ENCODE data around the gene DKKL1. TPM values are rescaled to one million over a fixed set of nuclear protein-coding genes. Genes with fewer than 3 reads are reported as not detected.
A peak's percentile ranks its signal among the peaks of the same experiment; 100 is the strongest.

The DKKL1 gene
- total and polyA plus RNA-seq, 7 donors, result 0.17 to 3.6 (median 1.9) TPM; not detected in 3

GRCh38 chr19:49422407-49423070 lies 58.9 kb downstream of the DKKL1 start:
- no peaks in the 10 kb centered on the region for H3K9me3 ChIP-seq
- no peaks in the 10 kb centered on the region for H3K36me3 ChIP-seq
- peak overlapping the region in 2 of 4 donors; percentile 11 to 16 for H3K4me3 ChIP-seq
- H3K4me1 ChIP-seq, result peaks cover 0 to 29% (median 27%) of the 10 kb centered on the region in 4 donors
- H3K27me3 ChIP-seq, result peaks cover 66 to 100% (median 98%) of the 10 kb centered on the region in 3 donors
- 3 to 4% methylated on average over 58 of the region's 58 CpGs for WGBS, 2 donors
- TF ChIP-seq POLR2AphosphoS5 (IDR thresholded peaks at IDR 0.05) (no peak), POLR2A (IDR thresholded peaks at IDR 0.05) (no peak), CTCF (IDR thresholded peaks at IDR 0.05) (peak in 1 of 4 experiments; percentile 10), EP300 (IDR thresholded peaks at IDR 0.05) (no peak)
- no peak for DNase-seq
- H3K27ac ChIP-seq, result no peak overlapping the region
- intact Hi-C loops (cut with DNase I), result no loop called here

DNA sequence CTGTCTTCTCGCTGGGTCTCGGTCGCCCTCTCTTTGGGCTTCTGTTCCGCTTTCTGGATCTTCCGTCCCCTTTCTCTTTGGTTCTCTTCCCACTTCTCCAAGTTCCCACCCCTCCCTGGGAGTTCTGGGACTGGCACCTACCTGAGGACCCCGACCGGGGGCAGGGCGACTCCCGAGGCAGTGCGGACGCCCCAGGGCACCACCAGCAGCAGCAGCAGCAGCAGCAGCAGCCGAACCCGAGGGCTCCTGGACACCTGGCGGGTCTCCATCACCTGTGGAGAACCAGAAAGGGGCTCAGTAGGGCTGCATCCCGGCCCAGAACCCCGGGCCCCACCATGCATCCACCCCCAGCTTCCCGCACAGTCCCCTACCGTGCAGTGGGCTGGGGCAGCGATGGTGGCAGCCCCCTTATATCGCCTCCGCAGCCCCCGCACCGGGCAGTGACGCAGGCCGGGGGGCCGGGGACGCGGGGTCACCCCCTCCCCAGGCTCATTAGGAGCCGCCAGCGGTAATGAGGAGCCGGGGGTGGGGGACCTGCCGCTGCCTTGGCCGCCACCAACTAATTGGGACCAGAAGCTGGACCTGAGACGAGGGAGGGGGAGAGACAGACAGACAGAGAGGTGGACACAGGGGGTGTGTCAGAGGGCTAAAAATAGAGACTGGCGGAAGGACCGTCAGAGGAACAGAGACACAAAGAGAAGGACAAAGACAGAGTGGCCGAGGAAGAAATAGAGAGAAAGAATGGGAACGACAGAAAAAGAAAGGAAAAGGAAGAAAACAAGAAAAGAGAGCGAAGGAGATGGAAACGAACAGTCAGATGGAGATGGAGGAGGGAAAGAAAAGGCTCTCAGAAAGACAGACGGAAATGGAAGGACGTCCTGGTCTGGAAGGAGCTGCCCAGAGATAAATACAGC lies 59.7 kb downstream of the DKKL1 start, which contains the start of gene PTH2:
Gene PTH2, minus strand, starts transcription at position 371 of the 914 bp plus-strand sequence. Its CDS starts 102 bp downstream, at position 269.
- 9 to 12% methylated on average over 42 of the region's 42 CpGs for WGBS, 2 donors
- H3K4me3 ChIP-seq, result peak within 1 kb of the TSS in 2 of 4 donors; percentile 11 to 16
- intact Hi-C loops (cut with DNase I), result no loop called here
- peaks cover 0 to 35% (median 34%) of the 10 kb centered on the region in 4 donors for H3K4me1 ChIP-seq
- H3K27me3 ChIP-seq, result peaks cover 74 to 100% (median 98%) of the 10 kb centered on the region in 3 donors
- H3K27ac ChIP-seq, result no peak within 1 kb of the TSS
- H3K9me3 ChIP-seq, result no peaks in the 10 kb centered on the region
- TF ChIP-seq EP300 (IDR thresholded peaks at IDR 0.05), result no peak
- no peak for TF ChIP-seq POLR2AphosphoS5 (IDR thresholded peaks at IDR 0.05)
- no peak for TF ChIP-seq CTCF (IDR thresholded peaks at IDR 0.05)
- no peak for TF ChIP-seq POLR2A (IDR thresholded peaks at IDR 0.05)
- H3K36me3 ChIP-seq, result no peaks in the 10 kb centered on the region
- DNase-seq, result no peak

DNA sequence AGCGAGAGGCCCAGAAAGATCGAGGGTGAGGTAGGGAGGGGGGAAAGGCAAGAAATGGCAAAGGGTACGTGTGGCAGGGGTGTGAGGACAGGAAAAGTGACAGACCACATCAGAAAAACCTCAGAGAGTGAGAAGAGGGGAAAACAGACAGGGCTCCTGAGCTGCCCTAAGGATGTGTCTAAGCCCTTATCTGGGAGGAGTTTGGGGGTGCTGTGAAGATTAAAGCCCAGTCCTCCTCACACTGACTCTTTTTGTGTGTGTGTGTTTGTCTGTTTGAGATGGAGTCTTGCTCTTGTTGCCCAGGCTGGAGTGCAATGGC lies 60.3 kb downstream of the DKKL1 start:
- no peak for DNase-seq
- 5 to 7% methylated on average over 3 of the region's 3 CpGs for WGBS, 2 donors

More for the DNA sequence above, 60.3 kb downstream of the DKKL1 start:
- Histone ChIP-seq H3K27me3 (peaks cover 76 to 100% (median 98%) of the 10 kb centered on the region in 3 donors), H3K4me1 (peaks cover 0 to 39% (median 38%) of the 10 kb centered on the region in 4 donors), H3K4me3 (no peak overlapping the region), H3K27ac (no peak overlapping the region), H3K36me3 (no peaks in the 10 kb centered on the region), H3K9me3 (no peaks in the 10 kb centered on the region)
- intact Hi-C loops (cut with DNase I), result no loop called here
- no peak for TF ChIP-seq EP300 (IDR thresholded peaks at IDR 0.05)
- TF ChIP-seq POLR2AphosphoS5 (IDR thresholded peaks at IDR 0.05), result no peak
- no peak for TF ChIP-seq POLR2A (IDR thresholded peaks at IDR 0.05)
- no peak for TF ChIP-seq CTCF (IDR thresholded peaks at IDR 0.05)

Other genes starting within 250 kb of the DKKL1 start
- 10 to 100 TPM; 17.4 to 28.8 (median 26.7) TPM for gene LIN7B, start 249.5 kb upstream of the DKKL1 start, total RNA-seq
- gene LIN7B, start 249.5 kb upstream of the DKKL1 start, polyA plus RNA-seq, result 10 to 100 TPM in 2 of 3 donors, 1 to 10 TPM in 1; 9.9 to 12.0 (median 12.0) TPM
- 1 to 10 TPM in 3 of 4 donors, not detected in 1; 1.6 to 2.1 (median 1.8) TPM for gene C19orf73, start 244.7 kb upstream of the DKKL1 start, total RNA-seq
- 1 to 10 TPM; 2.4 to 5.1 (median 3.3) TPM for gene C19orf73, start 244.7 kb upstream of the DKKL1 start, polyA plus RNA-seq
- gene PPFIA3, start 244.3 kb upstream of the DKKL1 start, total RNA-seq, result 1 to 10 TPM; 2.0 to 3.9 (median 3.1) TPM
- gene PPFIA3, start 244.3 kb upstream of the DKKL1 start, polyA plus RNA-seq, result 10 to 100 TPM; 18.6 to 35.3 (median 21.3) TPM
- gene HRC, start 208.5 kb upstream of the DKKL1 start, total RNA-seq, result 1 to 10 TPM in 1 of 4 donors, under 1 TPM in 3; 0.16 to 1.1 (median 0.69) TPM
- gene HRC, start 208.5 kb upstream of the DKKL1 start, polyA plus RNA-seq, result 1 to 10 TPM in 2 of 3 donors, under 1 TPM in 1; 0.46 to 6.6 (median 1.7) TPM
- 10 to 100 TPM in 3 of 4 donors, 1 to 10 TPM in 1; 7.9 to 18.0 (median 12.5) TPM for gene TRPM4, start 206.1 kb upstream of the DKKL1 start, total RNA-seq
- 100 to 1,000 TPM in 1 of 3 donors, 10 to 100 TPM in 2; 40.5 to 166 (median 40.8) TPM for gene TRPM4, start 206.1 kb upstream of the DKKL1 start, polyA plus RNA-seq
- 1 to 10 TPM; 1.1 to 3.6 (median 2.2) TPM for gene SLC6A16, start 38.7 kb upstream of the DKKL1 start, total RNA-seq
- under 1 TPM in 2 of 3 donors, not detected in 1; under 0.01 to 0.85 TPM for gene SLC6A16, start 38.7 kb upstream of the DKKL1 start, polyA plus RNA-seq
- gene CD37, start 28.5 kb upstream of the DKKL1 start, total RNA-seq, result 10 to 100 TPM in 1 of 4 donors, 1 to 10 TPM in 3; 5.8 to 10.3 (median 9.2) TPM
- 100 to 1,000 TPM in 1 of 3 donors, 10 to 100 TPM in 1, 1 to 10 TPM in 1; 7.2 to 220 (median 14.3) TPM for gene CD37, start 28.5 kb upstream of the DKKL1 start, polyA plus RNA-seq
- gene TEAD2, start 1.5 kb upstream of the DKKL1 start, total RNA-seq, result 10 to 100 TPM; 60.6 to 74.9 (median 61.3) TPM
- gene TEAD2, start 1.5 kb upstream of the DKKL1 start, polyA plus RNA-seq, result 10 to 100 TPM in 2 of 3 donors, 1 to 10 TPM in 1; 5.8 to 17.9 (median 10.2) TPM
- gene KASH5, start 24.4 kb downstream of the DKKL1 start, total RNA-seq, result not detected
- under 1 TPM in 1 of 3 donors, not detected in 2; 0.04 TPM for gene KASH5, start 24.4 kb downstream of the DKKL1 start, polyA plus RNA-seq
- not detected for gene PTH2, start 59.6 kb downstream of the DKKL1 start, total RNA-seq
- gene PTH2, start 59.6 kb downstream of the DKKL1 start, polyA plus RNA-seq, result not detected
- gene GFY, start 61.5 kb downstream of the DKKL1 start, total RNA-seq, result not detected
- not detected for gene GFY, start 61.5 kb downstream of the DKKL1 start, polyA plus RNA-seq
- 1 to 10 TPM in 1 of 4 donors, under 1 TPM in 2, not detected in 1; 0.28 to 1.4 (median 0.82) TPM for gene SLC17A7, start 77.7 kb downstream of the DKKL1 start, total RNA-seq
- 1 to 10 TPM in 1 of 3 donors, under 1 TPM in 2; 0.23 to 1.8 (median 0.41) TPM for gene SLC17A7, start 77.7 kb downstream of the DKKL1 start, polyA plus RNA-seq
- gene PIH1D1, start 87.9 kb downstream of the DKKL1 start, total RNA-seq, result 10 to 100 TPM; 62.9 to 99.6 (median 81.4) TPM
- 100 to 1,000 TPM in 1 of 3 donors, 10 to 100 TPM in 2; 63.6 to 105 (median 65.5) TPM for gene PIH1D1, start 87.9 kb downstream of the DKKL1 start, polyA plus RNA-seq
- 10 to 100 TPM; 14.1 to 25.3 (median 18.1) TPM for gene ALDH16A1, start 89.3 kb downstream of the DKKL1 start, total RNA-seq
- gene ALDH16A1, start 89.3 kb downstream of the DKKL1 start, polyA plus RNA-seq, result 10 to 100 TPM; 14.3 to 44.2 (median 18.0) TPM
- gene FLT3LG, start 110.3 kb downstream of the DKKL1 start, total RNA-seq, result 10 to 100 TPM in 1 of 4 donors, 1 to 10 TPM in 3; 4.6 to 11.1 (median 6.1) TPM
- 10 to 100 TPM in 2 of 3 donors, 1 to 10 TPM in 1; 2.1 to 18.6 (median 14.9) TPM for gene FLT3LG, start 110.3 kb downstream of the DKKL1 start, polyA plus RNA-seq
- 1,000 to 10,000 TPM; 2,552 to 5,599 (median 4,191) TPM for gene RPL13A, start 123.7 kb downstream of the DKKL1 start, total RNA-seq
- 1,000 to 10,000 TPM; 4,070 to 6,094 (median 4,207) TPM for gene RPL13A, start 123.7 kb downstream of the DKKL1 start, polyA plus RNA-seq
- 1,000 to 10,000 TPM; 3,843 to 9,166 (median 6,008) TPM for gene RPS11, start 132.6 kb downstream of the DKKL1 start, total RNA-seq
- 1,000 to 10,000 TPM; 4,449 to 8,009 (median 5,043) TPM for gene RPS11, start 132.6 kb downstream of the DKKL1 start, polyA plus RNA-seq
- 100 to 1,000 TPM; 164 to 203 (median 178) TPM for gene FCGRT, start 148.8 kb downstream of the DKKL1 start, total RNA-seq
- 100 to 1,000 TPM; 222 to 317 (median 243) TPM for gene FCGRT, start 148.8 kb downstream of the DKKL1 start, polyA plus RNA-seq
- gene RCN3, start 164.1 kb downstream of the DKKL1 start, total RNA-seq, result 10 to 100 TPM; 14.5 to 43.8 (median 20.6) TPM
- gene RCN3, start 164.1 kb downstream of the DKKL1 start, polyA plus RNA-seq, result 10 to 100 TPM; 13.6 to 28.2 (median 21.6) TPM
- gene NOSIP, start 216.7 kb downstream of the DKKL1 start, total RNA-seq, result 10 to 100 TPM; 47.6 to 67.8 (median 62.3) TPM
- 100 to 1,000 TPM in 2 of 3 donors, 10 to 100 TPM in 1; 96.1 to 123 (median 113) TPM for gene NOSIP, start 216.7 kb downstream of the DKKL1 start, polyA plus RNA-seq
- under 1 TPM in 1 of 4 donors, not detected in 3; 0.71 TPM for gene PRRG2, start 217.4 kb downstream of the DKKL1 start, total RNA-seq
- 10 to 100 TPM in 2 of 3 donors, 1 to 10 TPM in 1; 7.2 to 18.9 (median 18.3) TPM for gene PRRG2, start 217.4 kb downstream of the DKKL1 start, polyA plus RNA-seq
- gene PRR12, start 227.3 kb downstream of the DKKL1 start, total RNA-seq, result 10 to 100 TPM in 1 of 4 donors, 1 to 10 TPM in 3; 5.4 to 16.1 (median 6.1) TPM
- 10 to 100 TPM in 1 of 3 donors, 1 to 10 TPM in 2; 3.0 to 20.4 (median 4.2) TPM for gene PRR12, start 227.3 kb downstream of the DKKL1 start, polyA plus RNA-seq